ENCODE results near the gene PREB.

The PREB gene

GRCh38 chr2:27094353-27094984, 40.0 kb downstream of the PREB start:
- DNase-seq = no peak

DNA sequence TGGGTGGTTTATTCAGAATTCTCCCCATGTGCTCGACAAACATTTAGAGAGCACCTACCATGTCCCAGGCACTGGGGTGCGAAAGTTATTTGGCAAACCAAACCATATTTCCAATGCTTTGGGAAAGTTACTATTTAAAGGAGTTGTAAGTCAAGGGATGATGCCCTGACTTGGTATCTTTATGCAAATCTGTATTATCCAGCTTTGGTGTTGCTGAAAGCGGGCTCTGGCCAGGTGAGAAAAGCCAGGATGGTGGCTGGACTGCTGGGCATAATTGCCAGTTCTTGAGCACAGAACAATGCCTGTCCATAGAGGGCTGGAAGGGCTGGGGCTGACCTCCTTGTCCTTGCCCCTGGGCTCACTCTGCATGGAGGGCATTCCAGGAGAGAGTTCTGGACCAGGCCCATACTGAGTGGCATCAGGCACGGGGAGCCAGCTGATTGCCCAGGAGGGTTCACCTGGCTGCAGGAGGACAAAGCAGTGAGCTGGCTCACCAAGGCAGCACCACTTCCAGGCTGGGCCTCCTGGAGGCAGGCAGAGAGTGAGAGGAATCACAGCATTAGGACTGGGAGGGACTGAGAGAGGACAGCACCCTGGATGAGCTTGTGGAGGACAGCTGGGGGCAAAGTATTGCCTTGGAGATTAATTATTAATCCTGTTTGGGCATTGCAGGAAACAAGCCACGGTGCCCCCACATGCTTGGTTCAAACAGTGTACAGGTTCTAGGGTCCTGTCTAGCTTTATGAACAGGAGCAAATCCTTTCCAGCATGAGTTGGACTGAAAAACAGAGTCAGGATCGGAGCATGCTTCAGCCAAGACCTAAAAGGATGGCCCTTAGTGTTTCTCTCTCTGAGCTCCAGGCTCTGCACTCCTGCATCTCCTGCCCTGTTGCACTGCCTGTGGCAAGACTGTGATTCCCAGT, 40.7 kb downstream of the PREB start:
- DNase-seq = no peak

GRCh38 chr2:27092696-27093429, 41.6 kb downstream of the PREB start:
- DNase-seq = no peak

GRCh38 chr2:27091746-27092695, 42.4 kb downstream of the PREB start:
- DNase-seq = no peak

DNA sequence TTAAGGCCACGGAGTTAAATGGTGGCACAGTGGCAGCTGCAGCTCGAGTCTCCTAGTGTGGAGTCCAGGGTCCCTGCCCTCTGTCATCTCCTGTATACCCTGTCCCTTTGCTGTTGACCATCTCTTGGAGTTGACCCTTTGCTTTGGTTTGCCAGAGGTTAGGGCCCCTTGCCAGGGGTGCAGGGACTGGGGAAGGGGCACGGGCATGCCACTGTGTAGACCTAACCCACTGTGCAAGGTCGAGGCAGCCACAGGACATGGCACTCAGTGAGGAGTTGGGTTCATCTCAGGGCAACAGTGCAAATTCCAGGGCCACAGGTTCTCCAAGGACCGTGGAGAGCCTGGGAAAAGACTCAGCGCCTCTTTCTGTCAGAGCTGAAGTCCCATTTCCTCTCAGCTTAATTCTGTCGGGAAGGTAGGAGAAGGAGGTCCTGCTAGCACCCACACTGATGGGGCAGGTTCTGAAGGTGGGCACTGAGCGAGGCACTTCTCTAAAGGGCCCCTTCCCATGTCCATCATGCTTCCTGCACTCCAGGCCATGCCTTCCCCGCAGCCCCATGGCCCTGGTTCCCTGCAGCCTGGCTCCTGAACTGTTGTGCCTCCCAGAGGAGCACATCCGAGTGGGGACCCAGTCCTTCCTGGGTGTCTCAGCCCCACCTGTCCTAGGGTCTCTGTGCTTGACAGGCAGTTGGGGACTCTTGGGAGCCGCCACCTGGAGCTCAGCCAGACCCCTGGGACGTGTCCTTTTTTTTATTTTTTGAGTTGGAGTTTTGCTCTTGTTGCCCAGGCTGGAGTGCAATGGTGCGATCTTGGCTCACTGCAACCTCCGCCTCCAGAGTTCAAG, 45.1 kb downstream of the PREB start:
- no peak for DNase-seq

GRCh38 chr2:27088634-27089033, 45.8 kb downstream of the PREB start:
- DNase-seq = no peak

DNA sequence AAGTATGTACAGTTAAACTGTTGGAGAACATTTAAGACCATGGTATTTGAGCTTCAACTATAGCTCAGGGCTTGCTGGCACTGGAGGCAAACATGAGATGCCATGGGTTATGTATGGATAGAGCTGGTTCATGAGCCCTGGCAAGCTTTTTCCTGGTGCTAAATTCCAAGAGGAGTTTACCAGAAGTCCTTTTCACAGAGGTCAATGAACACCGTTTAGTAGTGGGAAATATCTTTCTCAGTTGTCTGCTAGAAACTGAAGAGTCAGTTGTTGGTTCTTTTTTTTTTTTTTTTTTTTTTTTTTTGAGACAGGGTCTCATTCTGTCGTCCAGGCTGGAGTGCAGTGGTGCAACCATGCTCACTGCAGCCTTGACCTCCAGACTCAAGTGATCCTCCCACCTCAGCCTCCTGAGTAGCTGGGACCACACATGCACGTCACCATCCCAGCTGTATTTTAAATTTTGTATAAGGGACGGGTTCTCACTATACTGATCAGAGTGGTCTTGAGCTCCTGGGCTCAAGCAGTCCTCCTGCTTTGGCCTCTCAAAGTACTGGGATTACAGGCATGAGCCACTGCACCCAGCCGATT, 46.5 kb downstream of the PREB start:
- no peak for DNase-seq

DNA sequence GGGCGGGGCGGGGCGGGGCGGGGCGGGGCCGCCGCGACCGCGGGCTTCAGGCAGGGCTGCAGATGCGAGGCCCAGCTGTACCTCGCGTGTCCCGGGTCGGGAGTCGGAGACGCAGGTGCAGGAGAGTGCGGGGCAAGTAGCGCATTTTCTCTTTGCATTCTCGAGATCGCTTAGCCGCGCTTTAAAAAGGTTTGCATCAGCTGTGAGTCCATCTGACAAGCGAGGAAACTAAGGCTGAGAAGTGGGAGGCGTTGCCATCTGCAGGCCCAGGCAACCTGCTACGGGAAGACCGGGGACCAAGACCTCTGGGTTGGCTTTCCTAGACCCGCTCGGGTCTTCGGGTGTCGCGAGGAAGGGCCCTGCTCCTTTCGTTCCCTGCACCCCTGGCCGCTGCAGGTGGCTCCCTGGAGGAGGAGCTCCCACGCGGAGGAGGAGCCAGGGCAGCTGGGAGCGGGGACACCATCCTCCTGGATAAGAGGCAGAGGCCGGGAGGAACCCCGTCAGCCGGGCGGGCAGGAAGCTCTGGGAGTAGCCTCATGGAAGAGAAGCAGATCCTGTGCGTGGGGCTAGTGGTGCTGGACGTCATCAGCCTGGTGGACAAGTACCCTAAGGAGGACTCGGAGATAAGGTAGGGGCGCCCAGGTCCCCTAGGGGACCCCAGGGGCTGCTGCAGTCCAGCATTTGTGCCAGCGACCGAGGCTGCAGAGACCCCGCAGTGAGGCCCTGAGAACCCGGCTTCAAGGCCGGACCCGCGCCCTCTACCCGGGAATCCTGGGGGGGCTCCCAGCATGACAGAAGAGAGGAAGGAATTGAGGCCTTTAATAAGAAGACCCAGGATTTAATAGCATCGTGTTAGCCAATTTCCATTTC, 47.5 kb downstream of the PREB start, which contains the start of gene KHK:
Gene KHK (plus strand): TSS at position 49 of the 870 bp plus-strand sequence. CDS start 488 bp downstream, at position 537.
- no peak for DNase-seq

GRCh38 chr2:27086090-27086723, 48.2 kb downstream of the PREB start:
- DNase-seq = peak; percentile 99

GRCh38 chr2:27085673-27086089, 48.8 kb downstream of the PREB start:
- DNase-seq = peak; percentile 62

DNA sequence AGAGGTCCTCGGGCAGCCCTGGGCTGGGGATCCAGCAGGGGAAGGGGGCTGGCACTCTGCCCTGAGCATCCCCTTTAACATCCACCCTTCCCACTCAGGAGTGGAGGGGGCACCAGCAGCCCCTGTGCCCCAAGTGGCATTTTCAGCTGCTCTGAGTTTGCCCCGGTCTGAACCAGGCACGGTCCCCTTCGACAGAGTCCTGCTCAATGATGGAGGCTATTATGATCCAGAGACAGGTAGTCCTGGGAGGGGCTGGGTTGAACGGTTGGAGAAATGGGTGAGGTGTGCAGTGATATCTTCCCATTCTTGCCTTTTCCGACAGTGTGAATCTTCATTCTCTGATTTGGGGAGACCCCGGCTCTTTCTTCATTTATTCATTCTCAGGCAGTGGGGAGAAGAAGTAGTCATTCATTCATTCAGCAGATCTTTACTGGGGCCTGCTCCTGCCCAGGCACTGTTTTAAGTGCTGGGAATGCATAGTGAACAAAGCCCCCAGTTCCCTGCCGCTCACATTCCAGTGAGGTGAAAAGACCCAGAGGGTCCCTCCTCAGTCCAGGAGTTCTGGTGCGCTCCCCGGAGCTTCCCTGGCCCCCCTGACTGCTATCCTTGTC, 49.3 kb downstream of the PREB start:
- no peak for DNase-seq

- DNase-seq = no peak
Measured at GRCh38 chr2:27084297-27085061, 50.0 kb downstream of the PREB start.

DNA sequence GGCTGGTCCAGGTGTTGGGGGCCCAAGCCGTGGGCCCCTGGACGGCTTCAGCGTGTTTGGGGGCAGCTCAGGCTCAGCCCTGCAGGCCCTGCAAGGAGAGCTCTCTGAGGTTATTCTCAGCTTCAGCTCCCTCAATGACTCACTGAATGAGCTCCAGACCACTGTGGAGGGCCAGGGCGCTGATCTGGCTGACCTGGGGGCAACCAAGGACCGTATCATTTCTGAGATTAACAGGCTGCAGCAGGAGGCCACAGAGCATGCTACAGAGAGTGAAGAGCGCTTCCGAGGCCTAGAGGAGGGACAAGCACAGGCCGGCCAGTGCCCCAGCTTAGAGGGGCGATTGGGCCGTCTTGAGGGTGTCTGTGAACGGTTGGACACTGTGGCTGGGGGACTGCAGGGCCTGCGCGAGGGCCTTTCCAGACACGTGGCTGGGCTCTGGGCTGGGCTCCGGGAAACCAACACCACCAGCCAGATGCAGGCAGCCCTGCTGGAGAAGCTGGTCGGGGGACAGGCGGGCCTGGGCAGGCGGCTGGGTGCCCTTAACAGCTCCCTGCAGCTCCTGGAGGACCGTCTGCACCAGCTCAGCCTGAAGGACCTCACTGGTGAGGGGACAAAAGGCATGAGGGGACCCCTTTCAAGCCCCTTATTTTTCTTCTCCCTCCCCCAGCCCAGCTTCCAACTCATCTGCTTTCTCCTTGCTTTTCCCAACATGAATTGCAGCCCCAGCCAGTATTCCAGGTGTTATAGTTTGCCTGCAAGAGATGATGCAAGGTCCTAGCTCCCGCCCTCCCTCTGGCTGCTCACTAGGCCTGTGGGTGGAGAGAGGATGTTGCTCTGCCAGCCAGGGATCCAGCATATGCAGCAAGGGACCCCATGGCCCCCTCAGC, 50.8 kb downstream of the PREB start:
- DNase-seq = no peak

DNA sequence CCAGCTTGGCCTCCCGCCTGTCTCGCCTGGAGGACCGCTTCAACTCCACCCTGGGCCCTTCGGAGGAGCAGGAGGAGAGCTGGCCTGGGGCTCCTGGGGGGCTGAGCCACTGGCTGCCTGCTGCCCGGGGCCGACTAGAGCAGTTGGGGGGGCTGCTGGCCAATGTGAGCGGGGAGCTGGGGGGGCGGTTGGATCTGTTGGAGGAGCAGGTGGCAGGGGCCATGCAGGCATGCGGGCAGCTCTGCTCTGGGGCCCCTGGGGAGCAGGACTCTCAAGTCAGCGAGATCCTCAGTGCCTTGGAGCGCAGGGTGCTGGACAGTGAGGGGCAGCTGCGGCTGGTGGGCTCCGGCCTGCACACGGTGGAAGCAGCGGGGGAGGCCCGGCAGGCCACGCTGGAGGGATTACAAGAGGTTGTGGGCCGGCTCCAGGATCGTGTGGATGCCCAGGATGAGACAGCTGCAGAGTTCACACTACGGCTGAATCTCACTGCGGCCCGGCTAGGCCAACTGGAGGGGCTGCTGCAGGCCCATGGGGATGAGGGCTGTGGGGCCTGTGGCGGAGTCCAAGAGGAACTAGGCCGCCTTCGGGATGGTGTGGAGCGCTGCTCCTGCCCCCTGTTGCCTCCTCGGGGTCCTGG, 51.5 kb downstream of the PREB start:
- no peak for DNase-seq

GRCh38 chr2:27081984-27082772, 52.3 kb downstream of the PREB start:
- no peak for DNase-seq

Data from activated CD4-positive, alpha-beta T cell treated with anti-CD3 and anti-CD28 coated beads, Interleukin-2, Interleukin-6, amounts not matched to agents 100 ng/mL and 50 ng/mL, durations not matched to agents 16 hours and 8 hours (primary cell).